ENCODE data around the gene PECR.
"Not testable (repeated sequence)": the region's sequence is repeated elsewhere in the genome, so short reads cannot be mapped to it uniquely, and the experiment has no call there.

The PECR gene

DNA sequence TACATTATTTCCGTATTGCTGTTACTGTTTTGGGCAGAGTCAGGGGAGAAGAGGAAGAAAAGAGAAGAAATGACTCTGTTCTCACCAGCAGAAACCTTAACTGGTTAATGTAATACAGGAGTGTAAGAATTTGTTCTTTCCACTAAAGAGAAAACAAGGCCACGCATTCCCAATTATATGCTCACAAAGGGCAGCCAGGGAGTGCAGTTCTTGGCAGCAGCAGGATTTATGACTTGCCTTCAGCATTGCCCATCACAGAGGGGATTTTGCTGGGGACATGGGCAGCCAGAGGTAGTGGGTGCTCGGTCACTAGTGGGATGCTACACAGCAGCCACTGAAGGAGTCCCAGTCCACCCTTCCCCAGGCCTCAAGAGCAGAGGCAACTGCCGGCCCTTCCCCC is 86.7 kb downstream of the PECR start:
- no peak for DNase-seq

DNA sequence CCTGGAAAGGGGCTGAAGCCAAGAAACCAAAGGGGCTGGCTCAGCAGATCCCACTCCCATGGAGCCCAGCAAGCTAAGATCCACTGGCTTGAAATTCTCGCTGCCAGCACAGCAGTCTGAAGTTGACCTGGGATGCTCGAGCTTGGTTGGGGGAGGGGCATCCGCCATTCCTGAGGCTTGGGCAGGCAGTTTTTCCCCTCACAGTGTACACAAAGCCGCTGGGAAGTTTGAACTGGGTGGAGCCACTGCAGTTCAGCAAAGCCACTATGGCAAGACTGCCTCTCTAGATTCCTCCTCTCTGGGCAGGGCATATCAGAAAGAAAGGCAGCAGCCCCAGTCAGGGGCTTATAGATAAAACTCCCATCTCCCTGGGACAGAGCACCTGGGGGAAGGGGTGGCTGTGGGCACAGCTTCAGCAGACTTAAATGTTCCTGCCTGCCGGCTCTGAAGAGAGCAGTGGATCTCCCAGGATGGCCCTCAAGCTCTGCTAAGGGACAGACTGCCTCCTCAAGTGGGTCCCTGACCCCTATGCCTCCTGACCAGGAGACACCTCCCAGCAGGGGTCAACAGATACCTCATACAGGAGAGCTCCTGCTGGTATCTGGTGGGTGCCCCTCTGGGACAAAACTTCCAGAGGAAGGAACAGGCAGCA is 92.9 kb downstream of the PECR start:
- not testable (repeated sequence) for DNase-seq
